ENCODE measurements around the gene UFD1. TPM values are rescaled to one million over a fixed set of nuclear protein-coding genes. Genes with fewer than 3 reads are reported as not detected.

UFD1 gene
- total and polyA plus RNA-seq, 9 of the 15 experiments (the other 6 are each of a cell fraction or from before 2014, with no cell fraction given): 238 to 645 (median 363) TPM

- TF ChIP-seq, protein P1, sequence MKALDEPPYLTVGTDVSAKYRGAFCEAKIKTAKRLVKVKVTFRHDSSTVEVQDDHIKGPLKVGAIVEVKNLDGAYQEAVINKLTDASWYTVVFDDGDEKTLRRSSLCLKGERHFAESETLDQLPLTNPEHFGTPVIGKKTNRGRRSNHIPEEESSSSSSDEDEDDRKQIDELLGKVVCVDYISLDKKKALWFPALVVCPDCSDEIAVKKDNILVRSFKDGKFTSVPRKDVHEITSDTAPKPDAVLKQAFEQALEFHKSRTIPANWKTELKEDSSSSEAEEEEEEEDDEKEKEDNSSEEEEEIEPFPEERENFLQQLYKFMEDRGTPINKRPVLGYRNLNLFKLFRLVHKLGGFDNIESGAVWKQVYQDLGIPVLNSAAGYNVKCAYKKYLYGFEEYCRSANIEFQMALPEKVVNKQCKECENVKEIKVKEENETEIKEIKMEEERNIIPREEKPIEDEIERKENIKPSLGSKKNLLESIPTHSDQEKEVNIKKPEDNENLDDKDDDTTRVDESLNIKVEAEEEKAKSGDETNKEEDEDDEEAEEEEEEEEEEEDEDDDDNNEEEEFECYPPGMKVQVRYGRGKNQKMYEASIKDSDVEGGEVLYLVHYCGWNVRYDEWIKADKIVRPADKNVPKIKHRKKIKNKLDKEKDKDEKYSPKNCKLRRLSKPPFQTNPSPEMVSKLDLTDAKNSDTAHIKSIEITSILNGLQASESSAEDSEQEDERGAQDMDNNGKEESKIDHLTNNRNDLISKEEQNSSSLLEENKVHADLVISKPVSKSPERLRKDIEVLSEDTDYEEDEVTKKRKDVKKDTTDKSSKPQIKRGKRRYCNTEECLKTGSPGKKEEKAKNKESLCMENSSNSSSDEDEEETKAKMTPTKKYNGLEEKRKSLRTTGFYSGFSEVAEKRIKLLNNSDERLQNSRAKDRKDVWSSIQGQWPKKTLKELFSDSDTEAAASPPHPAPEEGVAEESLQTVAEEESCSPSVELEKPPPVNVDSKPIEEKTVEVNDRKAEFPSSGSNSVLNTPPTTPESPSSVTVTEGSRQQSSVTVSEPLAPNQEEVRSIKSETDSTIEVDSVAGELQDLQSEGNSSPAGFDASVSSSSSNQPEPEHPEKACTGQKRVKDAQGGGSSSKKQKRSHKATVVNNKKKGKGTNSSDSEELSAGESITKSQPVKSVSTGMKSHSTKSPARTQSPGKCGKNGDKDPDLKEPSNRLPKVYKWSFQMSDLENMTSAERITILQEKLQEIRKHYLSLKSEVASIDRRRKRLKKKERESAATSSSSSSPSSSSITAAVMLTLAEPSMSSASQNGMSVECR (CRISPR knock-in tag; IDR thresholded peaks at IDR 0.05): 0 out of 2 replicates have a peak, but pooled peaks have one; percentile 24
- TF ChIP-seq MED1 (CRISPR knock-in tag; IDR thresholded peaks at IDR 0.05; ENCODE audit: borderline replicate concordance): peak; percentile 44; the same call in 1 of the 2 replicates
Observed at GRCh38 chr22:19526702-19527111, 47.7 kb upstream of the UFD1 start (continued).

- no peak for FAIRE-seq
- peaks cover 16% of the 10 kb centered on the region; the same call in 1 of the 3 replicates for H3K36me3 ChIP-seq (ENCODE audit: control insufficient read depth, insufficient read depth, low read length)
- 28% methylated on average over 11 of the region's 11 CpGs for WGBS (ENCODE audit: insufficient coverage, low coverage, missing lambda C conversion rate)
- TF ChIP-seq ZNF184 (CRISPR knock-in tag; IDR thresholded peaks at IDR 0.05): 0 out of 2 replicates have a peak, but pooled peaks have one; percentile 37
- no peak for TF ChIP-seq MITF (IDR thresholded peaks at IDR 0.05)
- TF ChIP-seq, protein P2, sequence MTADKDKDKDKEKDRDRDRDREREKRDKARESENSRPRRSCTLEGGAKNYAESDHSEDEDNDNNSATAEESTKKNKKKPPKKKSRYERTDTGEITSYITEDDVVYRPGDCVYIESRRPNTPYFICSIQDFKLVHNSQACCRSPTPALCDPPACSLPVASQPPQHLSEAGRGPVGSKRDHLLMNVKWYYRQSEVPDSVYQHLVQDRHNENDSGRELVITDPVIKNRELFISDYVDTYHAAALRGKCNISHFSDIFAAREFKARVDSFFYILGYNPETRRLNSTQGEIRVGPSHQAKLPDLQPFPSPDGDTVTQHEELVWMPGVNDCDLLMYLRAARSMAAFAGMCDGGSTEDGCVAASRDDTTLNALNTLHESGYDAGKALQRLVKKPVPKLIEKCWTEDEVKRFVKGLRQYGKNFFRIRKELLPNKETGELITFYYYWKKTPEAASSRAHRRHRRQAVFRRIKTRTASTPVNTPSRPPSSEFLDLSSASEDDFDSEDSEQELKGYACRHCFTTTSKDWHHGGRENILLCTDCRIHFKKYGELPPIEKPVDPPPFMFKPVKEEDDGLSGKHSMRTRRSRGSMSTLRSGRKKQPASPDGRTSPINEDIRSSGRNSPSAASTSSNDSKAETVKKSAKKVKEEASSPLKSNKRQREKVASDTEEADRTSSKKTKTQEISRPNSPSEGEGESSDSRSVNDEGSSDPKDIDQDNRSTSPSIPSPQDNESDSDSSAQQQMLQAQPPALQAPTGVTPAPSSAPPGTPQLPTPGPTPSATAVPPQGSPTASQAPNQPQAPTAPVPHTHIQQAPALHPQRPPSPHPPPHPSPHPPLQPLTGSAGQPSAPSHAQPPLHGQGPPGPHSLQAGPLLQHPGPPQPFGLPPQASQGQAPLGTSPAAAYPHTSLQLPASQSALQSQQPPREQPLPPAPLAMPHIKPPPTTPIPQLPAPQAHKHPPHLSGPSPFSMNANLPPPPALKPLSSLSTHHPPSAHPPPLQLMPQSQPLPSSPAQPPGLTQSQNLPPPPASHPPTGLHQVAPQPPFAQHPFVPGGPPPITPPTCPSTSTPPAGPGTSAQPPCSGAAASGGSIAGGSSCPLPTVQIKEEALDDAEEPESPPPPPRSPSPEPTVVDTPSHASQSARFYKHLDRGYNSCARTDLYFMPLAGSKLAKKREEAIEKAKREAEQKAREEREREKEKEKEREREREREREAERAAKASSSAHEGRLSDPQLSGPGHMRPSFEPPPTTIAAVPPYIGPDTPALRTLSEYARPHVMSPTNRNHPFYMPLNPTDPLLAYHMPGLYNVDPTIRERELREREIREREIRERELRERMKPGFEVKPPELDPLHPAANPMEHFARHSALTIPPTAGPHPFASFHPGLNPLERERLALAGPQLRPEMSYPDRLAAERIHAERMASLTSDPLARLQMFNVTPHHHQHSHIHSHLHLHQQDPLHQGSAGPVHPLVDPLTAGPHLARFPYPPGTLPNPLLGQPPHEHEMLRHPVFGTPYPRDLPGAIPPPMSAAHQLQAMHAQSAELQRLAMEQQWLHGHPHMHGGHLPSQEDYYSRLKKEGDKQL (CRISPR knock-in tag; IDR thresholded peaks at IDR 0.05; ENCODE audit: borderline replicate concordance): peak; percentile 89; the same call in 1 of the 2 replicates
- TF ChIP-seq CGGBP1 (CRISPR knock-in tag; IDR thresholded peaks at IDR 0.05): no peak
Observed at GRCh38 chr22:19526076-19526701, 47.2 kb upstream of the UFD1 start.

More at GRCh38 chr22:19526076-19526701, 47.2 kb upstream of the UFD1 start:
- H3K27me3 ChIP-seq (ENCODE audit: control insufficient read depth in 2 of 2, insufficient read depth in 2 of 2, low read length in 2 of 2): peaks cover 35 to 46% of the 10 kb centered on the region in 2 experiments
- ATAC-seq: no peak
- BruUV-seq (replicated peaks): no TSS peak
- no peak overlapping the region for H3K4me3 ChIP-seq
- ChIA-PET CTCF (ENCODE audit: low intra/inter-chr PET ratio) (no interaction called here), POLR2A (interaction anchor here (0.5 to 2.2 kb wide), 11 partner anchors 11 to 378 kb away, joined by 3 to 12 read pairs (median 3); no protein-coding TSS in a partner anchor)
- intact Hi-C loops (cut with micrococcal nuclease) (no loop called here), in situ Hi-C loops (cut with MboI) (no loop called here)
- peaks cover 17% of the 10 kb centered on the region for H4K20me1 ChIP-seq (replicated peaks; ENCODE audit: control insufficient read depth, insufficient read depth, low read length)
- no peaks in the 10 kb centered on the region for H3K79me2 ChIP-seq (ENCODE audit: control insufficient read depth, insufficient read depth, low read length)
- H3K9ac ChIP-seq (ENCODE audit: insufficient read depth in 1 of 2, low read depth in 2 of 2, low read length in 2 of 2): peak overlapping the region in 1 of 2 experiments; percentile 72; a peak in 2 of 4 replicates
- no peak overlapping the region for H3K4me2 ChIP-seq (ENCODE audit: insufficient read depth, low read length)
- H3K9me1 ChIP-seq (ENCODE audit: control insufficient read depth, insufficient read depth, low read length): no peaks in the 10 kb centered on the region
- no peak overlapping the region for H2AFZ ChIP-seq (ENCODE audit: low read depth, low read length)
- no peaks in the 10 kb centered on the region for H3K9me3 ChIP-seq (replicated peaks; ENCODE audit: control insufficient read depth, insufficient read depth, low read depth, low read length)
- DNase-seq (ENCODE audit: extremely low read depth in 1 of 4, low spot score in 3 of 4): peak in 1 of 4 experiments; percentile 34
- peaks cover 0 to 45% of the 10 kb centered on the region in 2 experiments; a peak in 3 of 5 replicates for H3K4me1 ChIP-seq (replicated peaks in 1 of 2; ENCODE audit: control insufficient read depth in 2 of 2, insufficient read depth in 2 of 2, low read length in 2 of 2)
- H3K27ac ChIP-seq (ENCODE audit: extremely low read depth, low read depth, low read length): no peak overlapping the region
